Hepatocyte (in vitro differentiated cells): ENCODE data around the gene FER1L5. TPM values are rescaled to one million over a fixed set of nuclear protein-coding genes. Genes with fewer than 3 reads are reported as not detected.

Experiments
- DNase-seq: peaks from one replicate; pipeline ENCODE4 v3.0.0-alpha.2; 2016; ENCODE audit warnings: low spot score
- H2AFZ ChIP-seq: fragments of 200-600 bp; sonication (generic); 2 replicates; pipeline ENCODE4 v1.6.0; 2016; ENCODE audit warnings: antibody characterized with exemption, mild to moderate bottlenecking
- H3K27ac ChIP-seq: fragments of 200-600 bp; sonication (generic); 2 replicates; pipeline ENCODE4 v1.5.1; 2016; ENCODE audit warnings: mild to moderate bottlenecking
- H3K27me3 ChIP-seq: fragments of 200-600 bp; sonication (generic); 2 replicates; pipeline ENCODE4 v1.6.1; 2016
- H3K36me3 ChIP-seq: fragments of 200-600 bp; sonication (generic); replicated peaks from 2 replicates; pipeline ENCODE4 v1.5.1; 2016; ENCODE audit warnings: low read depth; ENCODE audit not compliant: insufficient read depth
- H3K4me1 ChIP-seq: fragments of 200-600 bp; sonication (generic); 2 replicates; pipeline ENCODE4 v1.5.1; 2016; ENCODE audit warnings: mild to moderate bottlenecking, moderate library complexity; ENCODE audit not compliant: insufficient read depth
- H3K4me2 ChIP-seq: fragments of 200-600 bp; sonication (generic); 2 replicates; pipeline ENCODE4 v1.6.0; 2016
- H3K4me3 ChIP-seq: fragments of 200-600 bp; sonication (generic); 2 replicates; pipeline ENCODE4 v1.5.1; 2016; ENCODE audit warnings: mild to moderate bottlenecking
- H3K79me2 ChIP-seq: fragments of 200-600 bp; sonication (generic); 2 replicates; pipeline ENCODE4 v1.6.0; 2017; ENCODE audit warnings: mild to moderate bottlenecking
- H3K9me2 ChIP-seq: fragments of 200-600 bp; sonication (generic); replicated peaks from 2 replicates; pipeline ENCODE4 v1.6.0; 2017; ENCODE audit warnings: mild to moderate bottlenecking; ENCODE audit not compliant: insufficient read depth
- H3K9me3 ChIP-seq: fragments of 200-600 bp; sonication (generic); 2 replicates; pipeline ENCODE4 v1.5.1; 2016; ENCODE audit warnings: low read depth, mild to moderate bottlenecking
- H4K20me1 ChIP-seq: fragments of 200-600 bp; sonication (generic); 2 replicates; pipeline ENCODE4 v1.6.0; 2016; ENCODE audit warnings: mild to moderate bottlenecking; ENCODE audit not compliant: insufficient read depth, poor library complexity, severe bottlenecking
- EZH2 ChIP-seq: fragments of 200-600 bp; sonication (generic); IDR thresholded peaks from 2 replicates; pipeline ENCODE4 v1.6.1; 2016; ENCODE audit warnings: antibody characterized with exemption, mild to moderate bottlenecking, borderline replicate concordance
- EZH2phosphoT487 ChIP-seq: fragments of 200-600 bp; sonication (generic); IDR thresholded peaks from one replicate; pipeline ENCODE4 v1.6.1; 2018; ENCODE audit warnings: antibody characterized with exemption, mild to moderate bottlenecking, low read depth, moderate library complexity; ENCODE audit not compliant: unreplicated experiment, severe bottlenecking
- WGBS: methylation state at CpG from one replicate; pipeline ENCODE4 v1.1.6; 2016; ENCODE audit warnings: low lambda C conversion rate; ENCODE audit errors: missing lambda C conversion rate; 5-methylcytosine and 5-hydroxymethylcytosine counted together
- polyA plus RNA-seq: library from polyadenylated mRNA; unstranded; fragments of >200 nt; fragmentation: Nextera tagmentation; extraction: Ambion mirVana; gene quantifications from 2 replicates; pipeline ENCODE4 v1.2.1, GENCODE V29; 2016
- total RNA-seq: library from RNA; depleted of rRNA; stranded (reverse); fragments of >200 nt; gene quantifications from 2 replicates; pipeline ENCODE4 v1.2.3, GENCODE V29; 2014
- TF ChIP-seq, protein P1 (sequence below): fragments of 200-600 bp; sonication (generic); IDR thresholded peaks from 2 replicates; pipeline ENCODE4 v1.5.1; 2016; ENCODE audit warnings: antibody characterized with exemption, mild to moderate bottlenecking; ENCODE audit not compliant: poor library complexity

FER1L5 gene
- total and polyA plus RNA-seq, 2 experiments from 2014 or later, result 0.10 to 0.33 TPM

DNA sequence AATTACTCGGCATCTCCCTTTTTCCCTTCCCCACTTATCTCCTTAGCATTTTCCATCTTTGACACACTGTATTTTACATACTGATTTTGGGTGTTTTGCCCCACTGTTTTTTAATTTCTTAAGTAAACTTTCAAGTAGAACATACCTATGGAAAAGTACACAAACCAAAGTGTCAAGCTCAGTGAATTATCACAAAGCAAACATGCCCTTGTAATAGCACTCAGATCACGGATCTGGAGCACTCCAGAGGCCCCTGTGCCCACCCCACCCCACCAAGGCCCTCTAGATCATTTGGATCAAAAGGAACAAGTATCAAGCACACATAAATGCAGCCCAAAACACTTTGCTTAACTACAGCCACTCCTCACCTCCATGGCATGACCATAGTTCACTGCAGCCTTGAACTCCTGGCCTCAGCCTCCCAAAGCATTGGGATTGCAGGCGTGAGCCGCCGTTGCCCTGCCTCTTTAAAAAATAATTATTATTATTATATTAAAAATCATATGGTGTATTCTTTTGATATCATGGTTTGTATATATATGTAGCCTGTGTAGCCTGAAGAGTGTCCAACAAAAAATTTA is 38.1 kb downstream of the FER1L5 start:
- H3K36me3 ChIP-seq, result no peaks in the 10 kb centered on the region
- no peak overlapping the region for H3K27ac ChIP-seq
- H3K4me1 ChIP-seq, result peaks cover 14% of the 10 kb centered on the region
- DNase-seq, result no peak
- no peaks in the 10 kb centered on the region for H3K9me3 ChIP-seq
- WGBS, result 80% methylated on average over 5 of the region's 5 CpGs
- H2AFZ ChIP-seq, result no peak overlapping the region
- H4K20me1 ChIP-seq, result no peaks in the 10 kb centered on the region
- TF ChIP-seq EZH2, result no peak
- no peak for TF ChIP-seq EZH2phosphoT487
- TF ChIP-seq, protein P1, sequence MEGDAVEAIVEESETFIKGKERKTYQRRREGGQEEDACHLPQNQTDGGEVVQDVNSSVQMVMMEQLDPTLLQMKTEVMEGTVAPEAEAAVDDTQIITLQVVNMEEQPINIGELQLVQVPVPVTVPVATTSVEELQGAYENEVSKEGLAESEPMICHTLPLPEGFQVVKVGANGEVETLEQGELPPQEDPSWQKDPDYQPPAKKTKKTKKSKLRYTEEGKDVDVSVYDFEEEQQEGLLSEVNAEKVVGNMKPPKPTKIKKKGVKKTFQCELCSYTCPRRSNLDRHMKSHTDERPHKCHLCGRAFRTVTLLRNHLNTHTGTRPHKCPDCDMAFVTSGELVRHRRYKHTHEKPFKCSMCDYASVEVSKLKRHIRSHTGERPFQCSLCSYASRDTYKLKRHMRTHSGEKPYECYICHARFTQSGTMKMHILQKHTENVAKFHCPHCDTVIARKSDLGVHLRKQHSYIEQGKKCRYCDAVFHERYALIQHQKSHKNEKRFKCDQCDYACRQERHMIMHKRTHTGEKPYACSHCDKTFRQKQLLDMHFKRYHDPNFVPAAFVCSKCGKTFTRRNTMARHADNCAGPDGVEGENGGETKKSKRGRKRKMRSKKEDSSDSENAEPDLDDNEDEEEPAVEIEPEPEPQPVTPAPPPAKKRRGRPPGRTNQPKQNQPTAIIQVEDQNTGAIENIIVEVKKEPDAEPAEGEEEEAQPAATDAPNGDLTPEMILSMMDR, result no peak
- no peaks in the 10 kb centered on the region for H3K79me2 ChIP-seq
- no peaks in the 10 kb centered on the region for H3K27me3 ChIP-seq
- no peak overlapping the region for H3K4me3 ChIP-seq
- peak overlapping the region; percentile 31 for H3K4me2 ChIP-seq
- H3K9me2 ChIP-seq, result no peaks in the 10 kb centered on the region

GRCh38 chr2:96681540-96681939 is 39.0 kb downstream of the FER1L5 start:
- DNase-seq, result no peak
- Histone ChIP-seq H4K20me1 (no peaks in the 10 kb centered on the region), H3K4me1 (peaks cover 22% of the 10 kb centered on the region), H3K27ac (no peak overlapping the region), H3K27me3 (no peaks in the 10 kb centered on the region), H3K9me3 (no peaks in the 10 kb centered on the region), H2AFZ (no peak overlapping the region), H3K4me3 (no peak overlapping the region), H3K36me3 (no peaks in the 10 kb centered on the region), H3K4me2 (no peak overlapping the region), H3K79me2 (no peaks in the 10 kb centered on the region), H3K9me2 (no peaks in the 10 kb centered on the region)
- TF ChIP-seq, protein P1, result no peak
- no peak for TF ChIP-seq EZH2
- no peak for TF ChIP-seq EZH2phosphoT487
- 94% methylated on average over 4 of the region's 4 CpGs for WGBS

GRCh38 chr2:96683307-96683706 is 40.7 kb downstream of the FER1L5 start:
- peaks cover 22% of the 10 kb centered on the region for H3K4me1 ChIP-seq
- WGBS, result 93% methylated on average over 4 of the region's 5 CpGs

More at GRCh38 chr2:96683307-96683706, 40.7 kb downstream of the FER1L5 start:
- Histone ChIP-seq H3K4me3 (no peak overlapping the region), H3K27ac (no peak overlapping the region), H4K20me1 (no peaks in the 10 kb centered on the region), H3K27me3 (no peaks in the 10 kb centered on the region), H3K9me3 (no peaks in the 10 kb centered on the region), H3K36me3 (no peaks in the 10 kb centered on the region), H3K4me2 (no peak overlapping the region), H3K79me2 (no peaks in the 10 kb centered on the region), H2AFZ (no peak overlapping the region), H3K9me2 (no peaks in the 10 kb centered on the region)
- DNase-seq, result no peak
- TF ChIP-seq, protein P1, result no peak
- no peak for TF ChIP-seq EZH2
- TF ChIP-seq EZH2phosphoT487, result no peak
